Measurements from ENCODE around the gene MESD. TPM values are rescaled to one million over a fixed set of nuclear protein-coding genes. Genes with fewer than 3 reads are reported as not detected.

Gene MESD
- total RNA-seq, 4 donors from 2014 or later: 5.5 to 7.9 (median 6.6) TPM

DNA sequence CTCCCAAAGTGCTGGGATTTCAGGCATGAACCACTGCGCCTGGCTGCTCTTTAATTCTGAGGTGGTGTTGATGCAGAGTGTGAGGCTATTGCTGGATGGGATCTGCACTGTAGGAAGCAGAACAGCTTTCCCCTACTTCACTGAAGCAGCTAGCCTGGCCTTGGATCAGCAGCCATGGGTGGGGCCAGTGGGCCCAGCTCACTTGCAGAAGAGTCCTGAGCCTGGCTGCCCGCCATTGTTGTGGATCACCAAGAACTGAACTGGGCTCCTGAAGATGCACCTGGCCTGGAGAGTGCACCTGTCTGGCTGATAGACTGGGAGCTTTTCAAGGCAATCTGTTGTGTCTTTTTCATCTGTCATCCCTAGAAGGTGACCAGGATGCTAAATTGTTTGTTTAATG is 23.0 kb upstream of the MESD start:
- in situ Hi-C loops (cut with MboI; ENCODE audit: low sequenced_read_pairs in 4 of 4): no loop called here
- Histone ChIP-seq H3K4me1 (no peaks in the 10 kb centered on the region), H3K27ac (no peak overlapping the region), H3K27me3 (no peaks in the 10 kb centered on the region), H3K36me3 (no peaks in the 10 kb centered on the region), H3K9me3 (no peaks in the 10 kb centered on the region), H3K4me3 (no peak overlapping the region)
- DNase-seq (no peak), ATAC-seq (no peak)
- intact Hi-C loops (cut with DNase I; ENCODE audit: low total_unique reads): no loop called here
- no peak for TF ChIP-seq POLR2A (IDR thresholded peaks at IDR 0.05)
- TF ChIP-seq, protein P1, sequence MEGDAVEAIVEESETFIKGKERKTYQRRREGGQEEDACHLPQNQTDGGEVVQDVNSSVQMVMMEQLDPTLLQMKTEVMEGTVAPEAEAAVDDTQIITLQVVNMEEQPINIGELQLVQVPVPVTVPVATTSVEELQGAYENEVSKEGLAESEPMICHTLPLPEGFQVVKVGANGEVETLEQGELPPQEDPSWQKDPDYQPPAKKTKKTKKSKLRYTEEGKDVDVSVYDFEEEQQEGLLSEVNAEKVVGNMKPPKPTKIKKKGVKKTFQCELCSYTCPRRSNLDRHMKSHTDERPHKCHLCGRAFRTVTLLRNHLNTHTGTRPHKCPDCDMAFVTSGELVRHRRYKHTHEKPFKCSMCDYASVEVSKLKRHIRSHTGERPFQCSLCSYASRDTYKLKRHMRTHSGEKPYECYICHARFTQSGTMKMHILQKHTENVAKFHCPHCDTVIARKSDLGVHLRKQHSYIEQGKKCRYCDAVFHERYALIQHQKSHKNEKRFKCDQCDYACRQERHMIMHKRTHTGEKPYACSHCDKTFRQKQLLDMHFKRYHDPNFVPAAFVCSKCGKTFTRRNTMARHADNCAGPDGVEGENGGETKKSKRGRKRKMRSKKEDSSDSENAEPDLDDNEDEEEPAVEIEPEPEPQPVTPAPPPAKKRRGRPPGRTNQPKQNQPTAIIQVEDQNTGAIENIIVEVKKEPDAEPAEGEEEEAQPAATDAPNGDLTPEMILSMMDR (IDR thresholded peaks at IDR 0.05 in 4 of 5, conservative IDR thresholded peaks at IDR 0.05 in 1 of 5): no peak

DNA sequence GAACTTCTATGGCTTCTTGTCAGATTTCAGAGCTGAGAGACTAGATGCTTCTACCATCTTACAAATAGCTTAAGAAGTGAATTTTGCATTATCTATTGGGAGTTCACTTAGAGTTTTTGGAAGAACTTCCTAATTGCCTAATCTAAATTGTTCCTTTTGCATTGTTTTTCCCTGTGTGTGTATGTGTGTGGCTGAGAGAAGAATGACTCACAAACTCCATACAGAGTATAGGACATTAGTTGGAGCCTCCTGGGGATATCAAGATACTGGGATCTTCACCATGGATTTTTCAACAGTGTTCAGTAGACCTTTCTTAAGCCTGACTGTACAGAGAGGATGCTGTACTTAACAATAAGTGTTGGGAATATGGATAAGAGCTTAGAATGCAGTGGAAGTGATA is 22.0 kb upstream of the MESD start:
- Histone ChIP-seq H3K27me3 (no peaks in the 10 kb centered on the region), H3K9me3 (no peaks in the 10 kb centered on the region), H3K36me3 (no peaks in the 10 kb centered on the region), H3K4me1 (no peaks in the 10 kb centered on the region), H3K27ac (no peak overlapping the region), H3K4me3 (no peak overlapping the region)
- DNase-seq: no peak
- ATAC-seq: no peak
- TF ChIP-seq POLR2A (IDR thresholded peaks at IDR 0.05): no peak
- TF ChIP-seq, protein P1 (IDR thresholded peaks at IDR 0.05 in 4 of 5, conservative IDR thresholded peaks at IDR 0.05 in 1 of 5): no peak
- in situ Hi-C loops (cut with MboI; ENCODE audit: low sequenced_read_pairs in 4 of 4) (no loop called here), intact Hi-C loops (cut with DNase I; ENCODE audit: low total_unique reads) (no loop called here)

- Histone ChIP-seq H3K27me3 (no peaks in the 10 kb centered on the region), H3K4me1 (peaks cover 0 to 8% of the 10 kb centered on the region in 2 donors), H3K27ac (no peak overlapping the region), H3K4me3 (no peak overlapping the region), H3K36me3 (no peaks in the 10 kb centered on the region), H3K9me3 (no peaks in the 10 kb centered on the region)
- no peak for ATAC-seq
- intact Hi-C loops (cut with DNase I; ENCODE audit: low total_unique reads): no loop called here
- DNase-seq: no peak
- TF ChIP-seq, protein P1 (IDR thresholded peaks at IDR 0.05 in 4 of 5, conservative IDR thresholded peaks at IDR 0.05 in 1 of 5): no peak
- TF ChIP-seq POLR2A (IDR thresholded peaks at IDR 0.05): no peak
- in situ Hi-C loops (cut with MboI; ENCODE audit: low sequenced_read_pairs in 4 of 4): no loop called here
Observed at GRCh38 chr15:81010086-81010485, 20.5 kb upstream of the MESD start.

DNA sequence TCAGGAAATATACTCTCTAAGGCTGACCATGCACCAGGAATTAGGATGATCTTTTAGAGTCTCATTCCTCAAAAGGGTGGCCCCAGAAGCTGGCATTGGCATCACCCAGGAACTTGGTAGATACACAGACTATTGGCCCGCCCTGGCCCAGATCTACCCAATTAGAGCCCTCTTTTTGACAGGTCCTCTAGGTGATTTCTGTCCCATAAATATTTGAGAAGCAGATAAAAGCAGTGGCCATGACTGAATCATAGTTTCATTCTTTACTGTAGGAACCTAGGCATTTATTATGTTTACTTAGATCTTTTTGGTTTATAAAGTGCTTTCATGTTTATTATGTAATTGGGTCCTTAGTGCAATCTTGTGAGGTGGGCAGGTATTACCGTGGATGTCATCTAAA is 18.7 kb upstream of the MESD start:
- TF ChIP-seq POLR2A (IDR thresholded peaks at IDR 0.05): no peak
- TF ChIP-seq, protein P1 (IDR thresholded peaks at IDR 0.05 in 4 of 5, conservative IDR thresholded peaks at IDR 0.05 in 1 of 5): no peak
- intact Hi-C loops (cut with DNase I; ENCODE audit: low total_unique reads): no loop called here
- H3K9me3 ChIP-seq: no peaks in the 10 kb centered on the region
- H3K27ac ChIP-seq: no peak overlapping the region
- in situ Hi-C loops (cut with MboI; ENCODE audit: low sequenced_read_pairs in 4 of 4): no loop called here
- peaks cover 0 to 7% (median 3%) of the 10 kb centered on the region in 3 donors for H3K27me3 ChIP-seq
- ATAC-seq: no peak
- no peak for DNase-seq
- peaks cover 0 to 16% of the 10 kb centered on the region in 2 donors for H3K4me1 ChIP-seq
- H3K4me3 ChIP-seq: no peak overlapping the region
- H3K36me3 ChIP-seq: no peaks in the 10 kb centered on the region

DNA sequence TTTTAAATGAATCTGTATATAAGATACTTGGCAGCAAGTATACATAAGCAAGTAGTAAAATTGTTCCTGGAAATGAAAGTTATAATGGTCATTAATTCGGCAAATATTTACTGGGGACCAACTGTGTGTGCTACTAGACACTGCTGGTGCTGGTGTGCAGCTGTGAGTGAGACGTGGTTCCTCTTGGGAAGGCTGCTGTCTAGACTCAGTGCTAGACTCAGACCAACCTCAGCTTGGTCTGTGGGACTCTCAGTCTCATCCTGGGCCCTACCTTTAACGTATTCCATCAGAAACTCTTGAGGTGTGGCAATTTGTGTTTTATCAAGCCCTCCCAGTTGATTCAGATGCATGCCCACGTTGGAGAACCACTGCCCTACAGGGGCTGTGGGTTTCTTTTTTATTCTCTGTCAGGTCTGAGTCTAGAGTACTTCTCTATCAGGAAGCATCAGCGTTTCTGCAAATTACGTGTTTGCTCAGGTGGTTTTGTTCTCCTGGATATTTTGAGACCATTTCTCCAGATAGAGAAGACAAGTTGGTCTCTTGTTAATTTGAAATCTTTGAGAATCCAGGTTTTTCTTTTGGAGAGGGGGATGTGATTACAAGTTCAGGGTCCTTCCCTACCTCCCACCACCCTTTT is 17.9 kb upstream of the MESD start:
- TF ChIP-seq, protein P1 (IDR thresholded peaks at IDR 0.05 in 4 of 5, conservative IDR thresholded peaks at IDR 0.05 in 1 of 5): no peak
- TF ChIP-seq POLR2A (IDR thresholded peaks at IDR 0.05): no peak
- no peak overlapping the region for H3K27ac ChIP-seq
- ATAC-seq (no peak), DNase-seq (no peak)
- H3K9me3 ChIP-seq: no peaks in the 10 kb centered on the region
- intact Hi-C loops (cut with DNase I; ENCODE audit: low total_unique reads): no loop called here
- peaks cover 0 to 15% (median 3%) of the 10 kb centered on the region in 3 donors for H3K27me3 ChIP-seq
- H3K36me3 ChIP-seq: no peaks in the 10 kb centered on the region
- peaks cover 0 to 16% of the 10 kb centered on the region in 2 donors for H3K4me1 ChIP-seq
- no peak overlapping the region for H3K4me3 ChIP-seq
- in situ Hi-C loops (cut with MboI; ENCODE audit: low sequenced_read_pairs in 4 of 4): no loop called here

Measured in gastrocnemius medialis (tissue), 4 donors.